ENCODE measurements around the gene USP7. TPM values are rescaled to one million over a fixed set of nuclear protein-coding genes. Genes with fewer than 3 reads are reported as not detected.

USP7 gene
- total RNA-seq, 1 donor from 2014 or later, result 176 TPM

DNA sequence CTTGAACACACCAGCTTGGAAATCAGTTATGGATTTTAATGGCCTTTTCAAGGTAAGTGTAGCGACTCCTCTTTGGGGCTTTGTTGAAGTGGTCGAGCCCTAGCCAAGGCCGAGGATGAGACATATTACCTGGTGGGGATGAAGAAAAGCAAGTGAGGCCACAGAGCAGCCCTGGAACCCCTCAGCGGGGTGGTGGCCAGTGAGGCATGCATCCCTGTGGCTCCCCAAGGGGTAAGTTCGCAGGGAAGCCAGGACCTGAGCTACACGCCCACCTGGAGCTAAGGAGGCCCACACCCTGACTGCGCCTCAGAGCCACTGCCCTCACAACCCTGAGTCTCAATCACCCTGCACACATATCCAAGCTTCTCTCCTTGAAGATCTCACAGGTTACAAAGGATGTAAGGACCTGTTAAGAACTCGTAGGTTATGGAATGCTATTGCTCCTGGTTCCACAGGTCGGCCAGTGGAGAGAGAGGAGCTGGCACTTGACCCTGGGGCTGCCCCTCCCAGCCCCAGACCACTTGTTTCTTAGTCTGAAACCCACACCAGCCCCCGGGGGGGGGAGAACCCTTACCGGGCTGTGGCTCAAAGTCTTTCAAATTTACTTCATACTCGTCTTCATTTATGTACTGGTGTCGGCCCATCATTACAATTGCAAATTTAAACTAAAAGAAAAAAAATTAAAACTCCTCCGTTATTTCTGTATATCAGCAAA lies 69.6 kb downstream of the USP7 start:
- Mint-ChIP-seq H3K4me3 (ENCODE audit: low read depth) (no peak overlapping the region), H3K36me3 (ENCODE audit: low read depth) (peaks cover 83% of the 10 kb centered on the region), H3K4me1 (ENCODE audit: low read depth) (no peaks in the 10 kb centered on the region), H3K27me3 (ENCODE audit: low read depth) (no peaks in the 10 kb centered on the region), H3K9me3 (no peaks in the 10 kb centered on the region), H3K27ac (no peak overlapping the region)
- intact Hi-C loops (cut with micrococcal nuclease), result no loop called here
- no peak for DNase-seq (ENCODE audit: low spot score)

- no peak for DNase-seq (ENCODE audit: low spot score)
- Mint-ChIP-seq H3K4me3 (ENCODE audit: low read depth) (no peak overlapping the region), H3K36me3 (ENCODE audit: low read depth) (peaks cover 76% of the 10 kb centered on the region), H3K9me3 (no peaks in the 10 kb centered on the region), H3K4me1 (ENCODE audit: low read depth) (no peaks in the 10 kb centered on the region), H3K27ac (no peak overlapping the region), H3K27me3 (ENCODE audit: low read depth) (no peaks in the 10 kb centered on the region)
- intact Hi-C loops (cut with micrococcal nuclease), result no loop called here
These were observed 70.3 kb downstream of the USP7 start for GRCh38 chr16:8893426-8893825.

DNA sequence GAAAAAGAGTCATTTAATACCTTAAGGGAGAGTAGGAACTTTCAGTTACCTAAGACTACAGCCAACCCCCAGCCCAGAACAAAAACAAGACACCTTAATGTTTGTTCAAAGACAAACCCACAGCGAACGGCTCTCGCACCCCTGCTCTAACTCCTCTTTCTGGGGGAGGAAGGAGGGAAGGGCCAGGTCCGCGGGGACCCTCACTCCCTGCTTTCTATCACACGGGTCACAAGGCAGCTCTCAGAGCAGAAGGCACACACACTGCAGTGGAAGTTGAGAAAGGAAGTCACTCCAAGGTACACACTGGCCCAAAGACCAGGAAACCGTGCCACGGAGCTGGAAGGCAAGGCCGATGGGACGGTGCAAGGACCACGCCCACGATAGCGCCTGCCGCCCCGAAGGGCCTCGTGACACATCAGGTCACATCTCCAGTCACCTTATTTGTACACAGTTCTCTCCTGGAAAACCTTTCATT lies 71.6 kb downstream of the USP7 start:
- Mint-ChIP-seq H3K27ac (peak overlapping the region; percentile 42), H3K9me3 (no peaks in the 10 kb centered on the region), H3K27me3 (ENCODE audit: low read depth) (no peaks in the 10 kb centered on the region), H3K4me3 (ENCODE audit: low read depth) (no peak overlapping the region), H3K4me1 (ENCODE audit: low read depth) (no peaks in the 10 kb centered on the region), H3K36me3 (ENCODE audit: low read depth) (peaks cover 68% of the 10 kb centered on the region)
- intact Hi-C loops (cut with micrococcal nuclease), result no loop called here
- no peak for DNase-seq (ENCODE audit: low spot score)

- no peak overlapping the region for H3K27ac Mint-ChIP-seq
- no peaks in the 10 kb centered on the region for H3K4me1 Mint-ChIP-seq (ENCODE audit: low read depth)
- peaks cover 59% of the 10 kb centered on the region for H3K36me3 Mint-ChIP-seq (ENCODE audit: low read depth)
- H3K4me3 Mint-ChIP-seq (ENCODE audit: low read depth), result no peak overlapping the region
- no peaks in the 10 kb centered on the region for H3K9me3 Mint-ChIP-seq
- intact Hi-C loops (cut with micrococcal nuclease), result no loop called here
- DNase-seq (ENCODE audit: low spot score), result no peak
- no peaks in the 10 kb centered on the region for H3K27me3 Mint-ChIP-seq (ENCODE audit: low read depth)
These were observed 73.2 kb downstream of the USP7 start for GRCh38 chr16:8890549-8890921.

DNA sequence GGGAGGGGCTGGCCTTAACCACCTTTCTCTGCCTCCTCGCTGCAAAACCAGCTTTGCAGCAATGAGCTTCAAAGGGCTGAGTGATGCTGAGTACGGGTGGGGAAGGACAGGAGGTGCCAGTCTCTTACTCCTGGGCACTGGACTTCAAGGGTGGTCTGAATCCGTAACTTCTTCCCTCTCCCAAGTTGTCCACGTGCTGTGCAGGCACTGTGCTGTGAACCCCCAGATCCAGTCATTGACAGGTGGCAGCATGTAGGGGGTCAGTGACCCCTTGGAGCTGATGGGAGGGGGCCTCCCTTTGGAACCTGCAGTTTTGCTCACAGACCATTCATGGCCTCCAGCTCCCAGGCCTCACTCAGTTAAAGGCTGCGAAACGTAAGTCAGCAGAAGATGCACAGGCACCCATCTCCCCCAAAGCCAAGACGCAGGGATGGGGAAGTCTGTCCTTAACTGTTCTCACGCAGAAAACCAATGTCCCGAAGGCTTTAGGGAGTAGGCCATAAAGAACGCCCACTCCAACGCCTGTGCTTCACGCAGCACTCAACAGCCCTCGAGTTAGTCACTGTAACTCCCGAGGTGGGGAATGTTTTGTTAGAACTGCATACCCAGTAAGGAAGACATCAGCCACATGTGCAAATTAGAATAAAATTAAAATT lies 73.7 kb downstream of the USP7 start:
- Mint-ChIP-seq H3K27ac (no peak overlapping the region), H3K4me3 (ENCODE audit: low read depth) (no peak overlapping the region), H3K4me1 (ENCODE audit: low read depth) (no peaks in the 10 kb centered on the region), H3K36me3 (ENCODE audit: low read depth) (peaks cover 54% of the 10 kb centered on the region), H3K9me3 (no peaks in the 10 kb centered on the region), H3K27me3 (ENCODE audit: low read depth) (no peaks in the 10 kb centered on the region)
- intact Hi-C loops (cut with micrococcal nuclease), result no loop called here
- DNase-seq (ENCODE audit: low spot score), result no peak

DNA sequence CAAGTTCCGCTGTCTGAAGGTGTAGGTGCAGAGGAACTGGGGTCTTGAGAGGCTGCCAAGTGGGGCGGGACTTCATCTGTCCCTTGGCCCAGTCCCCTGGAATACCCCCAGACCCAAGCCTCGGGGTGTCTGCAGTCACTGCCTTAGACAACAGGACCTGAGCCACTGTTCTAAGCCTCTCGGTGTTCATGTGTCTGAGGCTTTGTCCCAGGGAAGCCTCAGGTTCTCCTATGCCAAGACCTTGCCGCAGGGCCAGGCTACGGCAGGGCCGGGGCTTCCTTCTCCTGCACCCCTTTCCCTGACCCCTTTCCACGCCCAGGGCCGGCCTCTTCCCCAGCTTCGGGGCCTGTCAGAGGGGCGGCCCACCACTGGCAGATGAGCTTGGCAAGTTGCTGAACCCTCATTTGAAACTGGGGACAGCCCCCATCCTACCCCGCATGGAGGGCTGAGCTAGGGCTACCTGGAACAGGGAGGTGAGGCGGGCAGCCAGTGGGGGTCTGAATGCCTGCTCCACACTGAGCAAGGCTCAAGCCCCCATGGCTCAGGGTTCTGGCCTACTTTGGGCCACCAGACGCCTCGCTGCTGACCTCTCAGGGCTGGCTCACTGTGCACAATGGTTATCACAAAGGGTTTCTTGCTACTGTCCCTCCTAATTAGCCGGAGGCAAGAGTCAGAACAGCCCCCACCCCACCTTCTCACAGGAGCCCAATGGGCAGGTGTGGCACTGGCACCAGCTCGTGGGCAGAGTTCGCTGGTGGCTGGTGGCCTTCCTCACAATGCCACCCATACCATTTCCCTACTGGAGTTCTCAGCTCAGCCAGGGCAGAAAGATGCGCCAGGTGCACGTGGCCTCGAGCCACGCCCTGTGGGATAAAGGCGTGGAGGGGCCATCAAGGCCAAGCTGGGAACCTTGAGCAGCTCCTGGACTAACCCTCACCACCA lies 74.5 kb downstream of the USP7 start:
- Mint-ChIP-seq H3K27ac (no peak overlapping the region), H3K4me1 (ENCODE audit: low read depth) (no peaks in the 10 kb centered on the region), H3K9me3 (no peaks in the 10 kb centered on the region), H3K4me3 (ENCODE audit: low read depth) (no peak overlapping the region), H3K36me3 (ENCODE audit: low read depth) (peaks cover 46% of the 10 kb centered on the region), H3K27me3 (ENCODE audit: low read depth) (no peaks in the 10 kb centered on the region)
- intact Hi-C loops (cut with micrococcal nuclease), result no loop called here
- DNase-seq (ENCODE audit: low spot score), result no peak

DNA sequence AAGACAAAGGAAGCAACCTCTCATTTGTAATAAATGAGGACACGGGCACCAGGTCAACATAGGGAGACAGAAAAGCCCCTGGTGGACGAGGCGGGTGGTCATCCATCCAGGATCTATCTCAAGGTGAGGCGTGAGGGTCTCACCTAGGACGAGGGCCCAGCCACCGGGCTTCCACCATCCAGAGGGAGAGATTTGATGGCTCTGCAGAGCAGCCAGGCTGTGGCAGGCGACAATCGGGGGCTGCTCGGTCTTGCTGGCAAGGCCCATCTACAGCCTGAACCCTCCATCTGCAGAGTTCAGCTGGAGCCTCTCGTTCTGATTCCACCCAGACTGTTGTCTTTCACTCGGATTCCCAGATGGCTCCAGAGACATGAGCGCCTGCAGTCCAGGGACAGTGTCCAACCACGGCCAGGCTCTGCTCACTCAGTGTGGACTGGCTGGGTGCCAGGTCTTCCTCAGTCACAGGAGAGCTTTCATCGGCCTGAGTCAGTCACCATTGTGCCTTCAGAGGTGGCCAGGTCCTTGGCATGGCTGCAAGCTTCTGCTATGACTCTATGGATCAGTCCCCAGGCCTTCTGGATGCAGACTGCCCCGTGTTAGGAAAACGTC lies 75.7 kb downstream of the USP7 start:
- no peaks in the 10 kb centered on the region for H3K4me1 Mint-ChIP-seq (ENCODE audit: low read depth)
- H3K9me3 Mint-ChIP-seq, result no peaks in the 10 kb centered on the region
- intact Hi-C loops (cut with micrococcal nuclease), result no loop called here
- H3K36me3 Mint-ChIP-seq (ENCODE audit: low read depth), result peaks cover 34% of the 10 kb centered on the region
- no peak for DNase-seq (ENCODE audit: low spot score)
- H3K27ac Mint-ChIP-seq, result no peak overlapping the region
- no peak overlapping the region for H3K4me3 Mint-ChIP-seq (ENCODE audit: low read depth)
- H3K27me3 Mint-ChIP-seq (ENCODE audit: low read depth), result no peaks in the 10 kb centered on the region

- H3K27me3 Mint-ChIP-seq (ENCODE audit: low read depth), result no peaks in the 10 kb centered on the region
- no peaks in the 10 kb centered on the region for H3K9me3 Mint-ChIP-seq
- H3K4me1 Mint-ChIP-seq (ENCODE audit: low read depth), result no peaks in the 10 kb centered on the region
- no peak overlapping the region for H3K4me3 Mint-ChIP-seq (ENCODE audit: low read depth)
- H3K27ac Mint-ChIP-seq, result no peak overlapping the region
- H3K36me3 Mint-ChIP-seq (ENCODE audit: low read depth), result peaks cover 28% of the 10 kb centered on the region
- intact Hi-C loops (cut with micrococcal nuclease), result no loop called here
- no peak for DNase-seq (ENCODE audit: low spot score)
These were observed 76.3 kb downstream of the USP7 start for GRCh38 chr16:8887431-8887765.

DNA sequence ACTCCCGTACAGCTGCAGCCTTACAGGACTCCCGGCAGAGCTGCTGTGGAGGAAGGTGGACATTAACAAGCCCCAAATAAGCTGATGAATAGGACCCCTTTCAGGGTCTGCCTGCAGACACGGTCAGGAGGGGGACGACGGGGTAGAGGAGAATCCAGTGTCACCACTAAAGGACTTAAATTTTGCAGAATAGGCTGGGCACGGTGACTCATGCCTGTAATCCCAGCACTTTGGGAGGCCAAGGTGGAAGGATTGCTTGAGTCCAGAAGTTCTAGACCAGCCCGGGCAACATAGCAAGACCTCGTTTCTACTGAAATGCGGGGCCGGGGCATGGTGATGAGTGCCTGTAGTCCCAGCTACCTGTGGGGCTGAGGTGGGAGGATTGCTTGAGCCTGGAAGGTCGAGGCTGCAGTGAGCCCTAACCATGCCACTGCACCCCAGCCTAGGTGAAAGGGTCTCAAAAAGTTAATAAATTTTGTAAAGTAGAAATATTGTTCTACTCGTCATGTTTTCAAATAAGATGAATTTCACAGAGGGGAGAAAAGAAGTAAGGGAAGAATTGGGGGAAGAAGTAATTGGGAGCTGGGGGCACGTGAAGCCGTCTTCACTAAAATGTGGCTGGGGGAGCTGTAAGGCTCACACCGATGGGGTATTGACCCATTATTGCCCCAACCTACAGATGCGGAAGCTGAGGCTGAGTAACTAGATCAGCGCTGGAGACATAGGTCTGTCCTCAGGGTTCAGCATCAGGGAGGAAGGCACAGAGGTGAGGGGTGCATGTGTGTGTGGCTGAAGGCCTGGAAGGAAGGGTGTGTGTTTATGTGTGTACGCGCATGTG lies 76.9 kb downstream of the USP7 start:
- Mint-ChIP-seq H3K27ac (no peak overlapping the region), H3K4me1 (ENCODE audit: low read depth) (no peaks in the 10 kb centered on the region), H3K27me3 (ENCODE audit: low read depth) (no peaks in the 10 kb centered on the region), H3K4me3 (ENCODE audit: low read depth) (no peak overlapping the region), H3K9me3 (no peaks in the 10 kb centered on the region), H3K36me3 (ENCODE audit: low read depth) (peaks cover 22% of the 10 kb centered on the region)
- intact Hi-C loops (cut with micrococcal nuclease), result no loop called here
- no peak for DNase-seq (ENCODE audit: low spot score)

- no peaks in the 10 kb centered on the region for H3K9me3 Mint-ChIP-seq
- DNase-seq (ENCODE audit: low spot score), result no peak
- no peak overlapping the region for H3K27ac Mint-ChIP-seq
- H3K4me3 Mint-ChIP-seq (ENCODE audit: low read depth), result no peak overlapping the region
- no peaks in the 10 kb centered on the region for H3K27me3 Mint-ChIP-seq (ENCODE audit: low read depth)
- H3K36me3 Mint-ChIP-seq (ENCODE audit: low read depth), result peaks cover 14% of the 10 kb centered on the region
- intact Hi-C loops (cut with micrococcal nuclease), result no loop called here
- H3K4me1 Mint-ChIP-seq (ENCODE audit: low read depth), result no peaks in the 10 kb centered on the region
These were observed 77.8 kb downstream of the USP7 start for GRCh38 chr16:8885674-8886592.

- H3K27ac Mint-ChIP-seq, result no peak overlapping the region
- intact Hi-C loops (cut with micrococcal nuclease), result no loop called here
- peaks cover 4% of the 10 kb centered on the region for H3K36me3 Mint-ChIP-seq (ENCODE audit: low read depth)
These were observed 80.9 kb downstream of the USP7 start for GRCh38 chr16:8882725-8883377.

More at GRCh38 chr16:8882725-8883377, 80.9 kb downstream of the USP7 start:
- H3K4me1 Mint-ChIP-seq (ENCODE audit: low read depth), result peaks cover 3% of the 10 kb centered on the region
- DNase-seq (ENCODE audit: low spot score), result no peak
- H3K27me3 Mint-ChIP-seq (ENCODE audit: low read depth), result no peaks in the 10 kb centered on the region
- H3K4me3 Mint-ChIP-seq (ENCODE audit: low read depth), result no peak overlapping the region
- H3K9me3 Mint-ChIP-seq, result no peaks in the 10 kb centered on the region
